HG03097 (cell line): Measurements from ENCODE around the gene ARSI.

Source experiments
- ATAC-seq: cut with Tn5 transposase; IDR thresholded peaks from one replicate; pipeline ENCODE4 v1.9.1; 2021; ENCODE audit not compliant: unreplicated experiment, low FRiP score

The ARSI gene

GRCh38 chr5:150327139-150327538 is 24.4 kb upstream of the ARSI start:
- ATAC-seq = no peak

GRCh38 chr5:150326707-150327106 is 24.0 kb upstream of the ARSI start:
- ATAC-seq = no peak

GRCh38 chr5:150325426-150325825 is 22.7 kb upstream of the ARSI start:
- no peak for ATAC-seq

GRCh38 chr5:150323819-150324218 is 21.1 kb upstream of the ARSI start:
- ATAC-seq = no peak

- no peak for ATAC-seq
Observed at GRCh38 chr5:150323092-150323491, 20.4 kb upstream of the ARSI start.

GRCh38 chr5:150322202-150322601 is 19.5 kb upstream of the ARSI start:
- ATAC-seq = no peak

GRCh38 chr5:150321784-150322183 is 19.1 kb upstream of the ARSI start:
- no peak for ATAC-seq

- no peak for ATAC-seq
Observed at GRCh38 chr5:150321211-150321610, 18.5 kb upstream of the ARSI start.

- ATAC-seq = no peak
Observed at GRCh38 chr5:150320044-150320613, 17.4 kb upstream of the ARSI start.

GRCh38 chr5:150319484-150319790 is 16.7 kb upstream of the ARSI start:
- ATAC-seq = no peak

- ATAC-seq = no peak
Observed at GRCh38 chr5:150318613-150319483, 16.1 kb upstream of the ARSI start.

- ATAC-seq = no peak
Observed at GRCh38 chr5:150317048-150318003, 14.6 kb upstream of the ARSI start.

GRCh38 chr5:150316320-150316719 is 13.6 kb upstream of the ARSI start:
- ATAC-seq = no peak

- ATAC-seq = no peak
Observed at GRCh38 chr5:150315245-150315644, 12.5 kb upstream of the ARSI start.

- ATAC-seq = no peak
Observed at GRCh38 chr5:150313921-150314716, 11.4 kb upstream of the ARSI start.

GRCh38 chr5:150313501-150313900 is 10.8 kb upstream of the ARSI start:
- no peak for ATAC-seq

GRCh38 chr5:150312518-150312917 is 9.8 kb upstream of the ARSI start:
- no peak for ATAC-seq

- ATAC-seq = no peak
Observed at GRCh38 chr5:150311015-150311692, 8.4 kb upstream of the ARSI start.

GRCh38 chr5:150310246-150310645 is 7.5 kb upstream of the ARSI start:
- ATAC-seq = no peak

- no peak for ATAC-seq
Observed at GRCh38 chr5:150309886-150310239, 7.2 kb upstream of the ARSI start.
